ENCODE data around the gene STRAP.

STRAP gene, protein sequence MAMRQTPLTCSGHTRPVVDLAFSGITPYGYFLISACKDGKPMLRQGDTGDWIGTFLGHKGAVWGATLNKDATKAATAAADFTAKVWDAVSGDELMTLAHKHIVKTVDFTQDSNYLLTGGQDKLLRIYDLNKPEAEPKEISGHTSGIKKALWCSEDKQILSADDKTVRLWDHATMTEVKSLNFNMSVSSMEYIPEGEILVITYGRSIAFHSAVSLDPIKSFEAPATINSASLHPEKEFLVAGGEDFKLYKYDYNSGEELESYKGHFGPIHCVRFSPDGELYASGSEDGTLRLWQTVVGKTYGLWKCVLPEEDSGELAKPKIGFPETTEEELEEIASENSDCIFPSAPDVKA

DNA sequence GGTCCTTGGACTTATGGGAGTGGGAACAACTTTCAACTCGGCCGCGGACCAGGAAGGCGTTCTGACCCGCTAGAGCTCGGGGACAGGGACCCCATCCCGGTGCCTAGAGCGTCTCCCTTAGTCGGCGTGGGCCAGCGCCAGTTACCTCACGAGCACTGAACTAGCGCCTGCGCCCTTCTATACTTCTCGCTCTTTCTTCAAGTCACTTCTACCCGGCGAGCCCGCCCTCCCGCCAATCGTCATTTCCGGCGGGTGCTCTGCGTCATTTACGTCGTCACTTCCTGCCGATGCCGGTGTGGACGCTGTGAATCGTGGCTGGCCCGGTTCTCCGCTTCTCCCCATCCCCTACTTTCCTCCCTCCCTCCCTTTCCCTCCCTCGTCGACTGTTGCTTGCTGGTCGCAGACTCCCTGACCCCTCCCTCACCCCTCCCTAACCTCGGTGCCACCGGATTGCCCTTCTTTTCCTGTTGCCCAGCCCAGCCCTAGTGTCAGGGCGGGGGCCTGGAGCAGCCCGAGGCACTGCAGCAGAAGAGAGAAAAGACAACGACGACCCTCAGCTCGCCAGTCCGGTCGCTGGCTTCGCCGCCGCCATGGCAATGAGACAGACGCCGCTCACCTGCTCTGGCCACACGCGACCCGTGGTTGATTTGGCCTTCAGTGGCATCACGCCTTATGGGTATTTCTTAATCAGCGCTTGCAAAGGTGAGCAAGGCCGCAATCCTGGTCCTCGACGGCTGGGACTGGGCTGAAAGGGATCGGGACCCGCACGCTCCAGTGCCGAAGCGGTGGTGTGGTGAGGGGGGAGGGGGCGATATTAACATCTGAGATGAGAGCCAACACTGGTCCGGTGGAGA lies at the start of gene STRAP:
TSS of gene STRAP (plus strand) at position 270 of the 854 bp plus-strand sequence. CDS start at position 591, 321 bp downstream.
- DNase-seq: peak; percentile 66

DNA sequence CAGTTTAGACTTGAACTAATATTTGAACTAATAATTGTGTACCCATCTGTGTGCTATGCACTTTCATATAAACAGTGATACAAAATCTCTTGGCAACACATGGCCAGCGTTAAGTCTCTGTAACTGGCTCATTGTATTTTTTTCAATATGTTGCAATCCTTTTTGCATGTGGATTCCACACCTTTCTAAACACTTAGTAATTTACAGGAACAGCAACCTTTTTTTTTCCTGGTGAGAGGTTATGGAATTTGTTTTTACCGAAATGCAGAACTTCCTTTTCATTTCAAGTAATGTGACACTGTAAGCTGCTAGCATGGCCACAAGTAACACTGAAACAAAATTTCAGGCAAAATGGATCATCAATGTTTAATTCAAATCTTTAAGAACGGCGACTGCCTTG lies 47.6 kb upstream of the STRAP start:
- no peak for DNase-seq

DNA sequence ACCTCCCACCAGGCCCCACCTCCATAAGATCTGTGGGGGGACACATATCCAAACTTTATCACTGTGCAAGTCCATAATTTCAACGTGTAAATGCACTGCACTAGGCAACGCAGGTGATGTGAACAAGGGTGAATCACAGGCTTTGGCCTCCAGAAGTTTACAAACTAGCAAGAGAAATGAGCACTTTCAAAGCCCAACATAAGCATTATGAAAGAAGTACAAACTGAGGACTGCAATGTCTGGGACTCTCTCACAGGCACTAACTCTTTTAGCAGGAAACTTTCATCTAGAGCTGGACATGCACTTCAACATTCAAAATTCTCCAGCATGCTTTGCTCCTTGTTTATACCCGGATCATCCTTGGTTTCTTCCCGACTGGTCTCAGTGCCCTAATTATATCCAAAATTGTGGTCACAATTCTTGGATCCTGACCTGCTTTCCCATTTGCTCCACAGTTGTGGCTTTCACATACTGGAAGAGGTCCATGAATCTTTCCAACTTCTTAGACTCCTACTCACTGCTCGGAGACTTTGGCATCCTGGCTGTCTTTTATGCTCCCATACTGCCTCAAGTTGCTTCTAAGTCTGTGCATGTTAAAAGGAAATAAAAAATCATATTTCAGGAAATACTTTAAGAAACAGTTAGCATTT lies 44.9 kb upstream of the STRAP start:
- no peak for DNase-seq

DNA sequence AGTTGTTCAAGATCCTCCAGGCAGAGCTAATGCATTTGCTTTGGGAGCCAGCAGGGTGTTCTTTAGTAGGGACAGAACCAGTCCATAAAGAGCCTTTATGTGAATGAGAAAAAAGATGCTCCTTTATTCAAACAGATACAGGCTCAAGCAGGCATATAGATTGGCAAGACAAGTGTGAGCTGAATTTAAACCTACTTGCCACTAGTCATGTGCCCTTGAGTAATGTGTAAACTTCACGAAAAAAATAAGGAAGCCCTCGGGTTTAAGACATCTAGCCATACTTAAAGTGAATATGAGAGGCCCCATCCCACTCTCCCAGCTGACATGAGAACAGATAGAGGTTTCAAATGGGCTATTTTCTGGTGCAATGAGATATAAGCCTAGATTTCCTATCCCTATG lies 43.1 kb upstream of the STRAP start:
- DNase-seq: no peak

DNA sequence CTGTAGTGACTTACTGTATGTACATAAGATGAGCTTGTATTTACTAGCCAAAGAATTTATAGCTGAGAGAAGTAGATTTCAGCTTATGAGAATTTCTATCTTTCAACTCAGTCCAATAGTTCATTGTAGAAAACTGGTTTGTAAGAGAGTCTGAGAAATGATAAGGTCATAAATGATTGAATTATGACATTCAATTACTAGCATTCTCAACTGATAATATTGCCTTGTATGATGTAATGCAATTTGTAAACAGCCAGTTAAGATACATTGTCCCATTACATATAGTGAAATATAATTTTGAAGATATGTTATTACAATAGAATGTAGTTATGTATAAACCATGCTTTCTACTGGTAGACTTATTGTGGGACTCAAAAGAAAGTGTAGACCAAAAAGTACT lies 42.5 kb upstream of the STRAP start:
- DNase-seq: no peak

DNA sequence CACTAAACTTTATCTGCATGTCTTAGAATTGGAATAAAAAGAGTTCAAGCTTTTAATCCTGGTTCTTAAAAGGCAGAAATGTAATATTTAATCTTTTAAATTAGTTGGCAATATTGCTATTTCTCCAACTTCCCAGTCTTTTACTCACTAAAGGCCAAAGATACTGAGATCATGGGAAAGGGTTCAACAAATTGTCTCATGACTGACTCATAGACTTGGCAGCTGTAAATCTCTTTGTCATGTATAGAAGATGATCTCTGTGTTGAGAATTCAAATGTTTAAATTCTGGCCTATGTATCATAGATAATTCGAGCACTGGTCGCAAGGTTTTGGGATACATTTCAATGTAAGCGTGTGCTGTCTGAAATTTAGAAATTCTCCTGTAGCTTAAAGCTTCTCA lies 40.1 kb upstream of the STRAP start:
- no peak for DNase-seq

DNA sequence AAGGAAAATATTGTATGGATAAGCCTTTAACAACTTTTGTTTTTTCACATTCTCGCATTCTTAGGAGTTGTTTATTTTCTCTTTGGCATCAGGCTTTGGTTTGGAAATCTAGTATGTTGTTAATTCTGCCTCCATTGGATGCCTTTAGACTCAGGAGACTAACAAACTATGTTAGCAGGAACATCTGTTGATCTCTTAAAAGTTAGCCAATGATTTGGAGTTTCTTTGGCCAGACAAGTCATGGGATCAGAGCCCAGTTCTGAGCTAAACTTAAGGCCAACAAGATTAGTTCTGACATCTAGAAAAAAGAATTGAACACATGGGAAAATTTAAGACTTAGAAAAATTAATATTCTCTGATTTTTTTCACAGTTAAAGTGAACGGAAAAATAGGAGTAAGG lies 35.3 kb upstream of the STRAP start:
- no peak for DNase-seq

DNA sequence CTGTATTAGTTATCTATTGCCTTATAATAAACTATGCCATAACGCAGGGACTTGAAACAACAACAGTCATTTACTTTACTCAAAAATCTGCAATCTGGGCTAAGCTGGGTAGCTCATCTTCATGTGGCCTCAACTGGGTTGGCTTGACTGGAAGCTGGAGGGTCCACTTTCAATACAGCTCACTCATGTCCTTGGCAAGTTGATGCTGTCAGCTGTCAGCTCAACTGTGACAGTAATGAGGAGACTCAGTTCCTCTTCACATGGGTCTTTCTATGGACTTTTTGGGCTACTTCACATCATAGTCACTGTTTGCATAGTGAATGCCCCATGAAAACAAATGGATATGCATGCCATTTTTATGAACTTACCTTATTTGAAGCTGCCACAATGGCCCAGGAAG lies 33.6 kb upstream of the STRAP start:
- DNase-seq: no peak

DNA sequence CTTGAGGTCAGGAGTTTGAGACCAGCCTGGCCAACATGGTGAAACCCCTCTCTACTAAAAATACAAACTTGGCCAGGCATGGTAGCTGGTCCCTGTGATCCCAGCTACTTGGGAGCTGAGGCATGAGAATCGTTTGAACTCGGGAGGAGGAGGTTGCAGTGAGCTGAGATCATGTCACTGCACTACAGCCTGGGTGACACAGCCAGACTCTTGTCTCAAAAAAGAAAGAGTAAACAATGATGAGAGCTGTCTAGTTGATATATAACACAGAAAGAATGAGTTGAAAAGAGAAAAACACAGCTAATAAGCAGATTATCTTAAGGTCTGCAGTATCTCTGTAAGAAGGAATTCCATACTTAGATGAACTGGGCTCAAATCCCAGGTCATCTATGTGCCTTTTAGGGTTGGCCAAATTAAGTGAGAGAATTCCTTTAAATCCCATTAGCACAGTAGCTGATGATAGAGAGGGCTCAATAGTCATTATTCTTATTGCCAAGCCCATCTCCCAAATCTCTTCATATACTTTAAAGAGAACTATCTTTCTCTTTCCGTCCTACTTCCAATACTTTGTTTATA lies 31.1 kb upstream of the STRAP start:
- no peak for DNase-seq

DNA sequence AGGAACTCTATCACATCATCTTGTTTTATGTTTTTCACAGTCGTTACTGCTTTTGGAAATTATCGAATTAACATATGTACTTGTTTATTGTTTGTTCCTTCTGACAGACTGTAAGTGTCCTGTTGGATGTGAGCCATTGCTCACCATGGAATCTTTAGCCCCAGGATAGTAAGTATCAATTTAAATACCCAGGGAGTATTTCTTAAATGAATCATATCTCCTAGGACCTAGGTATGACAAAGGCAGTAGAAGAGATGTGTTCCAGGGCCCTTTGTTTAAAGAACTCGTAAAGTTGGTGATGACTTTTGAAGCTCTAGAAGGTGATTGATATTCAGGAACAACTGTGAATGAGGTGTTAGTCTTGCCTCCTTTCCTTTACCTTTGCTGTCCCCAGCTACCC lies 30.3 kb upstream of the STRAP start:
- no peak for DNase-seq

DNA sequence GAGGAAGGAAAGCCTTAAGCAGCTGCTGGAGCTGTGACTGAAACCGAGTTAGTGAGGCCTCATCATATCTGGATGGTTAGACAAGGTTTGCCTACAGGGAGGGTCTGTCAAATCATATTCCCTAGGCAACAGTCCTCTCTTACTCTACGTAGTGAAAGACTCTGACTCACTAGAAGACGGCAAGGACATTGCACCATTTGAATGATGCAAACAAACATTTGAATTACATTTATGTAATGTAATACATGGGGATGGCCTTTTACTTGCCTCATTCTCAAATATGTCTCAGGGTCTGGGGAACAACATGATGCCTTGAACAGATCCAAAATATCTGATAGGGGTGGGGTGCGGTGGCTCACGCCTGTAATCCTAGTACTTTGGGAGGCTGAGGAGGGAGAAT lies 29.8 kb upstream of the STRAP start:
- no peak for DNase-seq

DNA sequence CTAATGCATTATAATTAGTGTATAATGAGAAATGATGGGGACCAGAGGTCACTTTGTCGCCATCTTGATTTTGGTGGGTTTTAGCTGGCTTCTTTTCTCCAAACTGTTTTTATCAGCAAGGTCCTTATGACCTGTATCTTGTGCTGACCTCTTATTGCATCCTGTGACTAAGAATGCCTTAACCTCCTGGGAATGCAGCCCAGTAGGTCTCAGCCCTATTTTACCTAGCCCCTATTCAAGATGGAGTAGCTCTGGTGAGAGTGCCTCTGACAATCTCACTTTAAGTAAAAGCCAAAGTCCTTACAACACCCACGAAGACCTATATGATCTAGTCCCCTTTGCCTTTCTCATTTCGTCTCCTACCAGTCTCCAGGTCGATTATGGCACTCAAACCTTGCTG lies 28.3 kb upstream of the STRAP start:
- no peak for DNase-seq

DNA sequence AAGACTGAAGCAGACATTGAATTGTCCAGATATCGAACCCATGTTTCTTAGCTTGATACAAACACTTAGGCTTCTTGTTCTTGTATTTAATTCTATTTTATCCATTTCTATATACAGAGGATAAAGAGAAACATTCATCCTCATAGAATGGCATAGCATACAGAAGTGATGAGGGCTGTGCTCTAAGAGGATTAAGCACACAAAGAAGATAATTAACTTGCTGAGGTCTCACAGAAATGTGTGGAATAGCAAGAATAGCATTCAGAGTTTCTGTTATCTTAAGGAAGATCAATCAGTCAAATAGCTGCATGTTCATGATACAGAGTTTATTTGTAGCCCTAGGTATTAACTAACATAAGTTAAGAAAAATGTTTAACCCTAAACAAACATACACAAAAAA lies 27.3 kb upstream of the STRAP start:
- no peak for DNase-seq

DNA sequence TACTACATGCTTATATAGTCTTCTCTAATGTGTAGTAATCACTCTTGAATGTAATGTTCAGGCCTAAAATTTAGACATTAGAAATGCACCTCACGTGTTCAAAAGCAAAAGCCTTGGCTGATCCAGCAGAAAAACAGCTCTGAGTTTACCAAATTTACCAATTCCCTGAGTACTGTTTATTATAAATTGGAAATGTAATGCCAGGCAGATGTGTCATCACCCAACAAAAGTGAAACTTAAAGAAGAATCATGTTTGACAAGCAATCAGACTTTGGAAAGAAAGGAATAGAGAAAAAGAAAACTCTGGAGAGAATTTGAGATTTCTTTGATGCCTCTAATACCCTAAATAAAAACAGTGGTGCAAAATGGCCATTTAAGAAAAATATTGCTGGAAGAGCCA lies 26.5 kb upstream of the STRAP start:
- no peak for DNase-seq

DNA sequence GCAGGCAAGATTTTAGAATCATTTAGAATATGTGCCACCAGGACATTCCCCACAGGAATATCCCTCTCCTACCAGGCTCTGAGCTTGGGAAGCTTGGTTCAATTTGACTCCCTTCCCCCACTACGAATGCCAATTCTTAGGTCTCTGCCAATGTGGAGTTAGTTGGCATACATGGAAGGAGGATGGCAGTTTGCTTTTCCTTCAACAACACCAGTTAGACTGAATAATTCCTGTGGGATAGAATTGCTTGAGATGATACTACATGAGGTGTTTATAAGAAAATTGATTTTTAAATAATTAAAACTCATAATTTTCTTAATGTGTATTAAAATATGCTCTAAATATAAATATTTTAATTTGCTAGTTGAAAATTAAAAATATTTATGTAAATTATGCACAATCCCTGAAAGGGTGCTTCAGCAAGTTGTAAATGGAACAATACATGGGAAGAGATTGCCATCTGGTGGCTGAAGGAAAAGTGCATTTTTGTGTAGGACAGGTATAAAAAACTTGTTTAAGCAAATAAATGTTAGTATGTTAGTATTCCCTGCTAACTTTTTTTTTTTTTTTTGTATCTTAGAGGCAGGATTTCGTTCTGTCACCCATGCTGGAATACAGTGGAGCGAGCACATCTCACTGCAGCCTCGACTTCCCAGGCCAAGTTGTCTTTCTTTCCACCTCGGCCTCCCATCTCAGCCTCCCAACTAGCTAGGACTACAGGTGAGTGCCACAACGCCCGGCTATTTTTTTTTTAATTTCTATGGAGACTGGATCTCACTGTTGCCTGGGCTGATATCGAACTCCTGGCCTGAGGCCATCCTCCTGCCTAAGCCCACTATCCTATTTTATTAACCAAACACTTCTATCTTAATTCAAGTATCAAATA lies 25.8 kb upstream of the STRAP start:
- DNase-seq: no peak

DNA sequence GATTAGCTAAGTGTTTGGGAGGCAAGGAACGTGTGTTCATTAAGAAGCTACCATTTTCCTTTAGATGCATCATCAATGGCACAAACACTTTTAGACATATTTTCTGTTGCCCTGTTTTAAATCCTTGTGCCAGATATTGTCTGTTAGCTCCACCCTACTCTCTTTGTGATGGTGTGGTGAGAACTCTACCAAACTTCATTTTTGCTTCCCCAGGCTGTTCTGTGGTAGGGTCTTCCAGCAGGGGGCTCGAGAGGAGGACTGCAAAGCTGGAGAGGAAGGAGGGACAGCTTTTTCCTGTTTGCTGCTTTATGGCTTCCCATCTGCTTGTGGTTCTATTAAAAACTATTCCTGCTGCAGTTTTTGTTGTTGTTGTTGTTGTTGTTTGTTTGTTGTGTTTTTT lies 23.8 kb upstream of the STRAP start:
- no peak for DNase-seq

DNA sequence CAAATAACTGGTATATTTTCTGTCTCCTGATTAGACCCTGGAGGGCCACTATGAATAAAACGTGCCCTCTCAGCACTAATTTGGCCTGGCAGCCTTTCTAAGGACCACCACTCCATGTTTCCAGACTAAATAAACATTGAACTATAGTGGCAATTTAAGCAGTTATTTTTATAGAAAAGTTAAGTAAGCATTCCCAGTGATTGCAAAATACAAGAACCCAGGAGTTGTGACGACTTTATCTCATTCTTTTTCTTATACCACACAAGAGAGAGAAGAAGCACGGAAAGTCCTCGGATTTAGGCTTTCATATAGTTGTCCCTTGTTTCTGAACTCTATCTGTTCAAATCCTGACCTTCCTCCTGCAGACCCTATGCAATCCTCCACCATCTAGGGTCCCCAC lies 23.1 kb upstream of the STRAP start:
- no peak for DNase-seq

DNA sequence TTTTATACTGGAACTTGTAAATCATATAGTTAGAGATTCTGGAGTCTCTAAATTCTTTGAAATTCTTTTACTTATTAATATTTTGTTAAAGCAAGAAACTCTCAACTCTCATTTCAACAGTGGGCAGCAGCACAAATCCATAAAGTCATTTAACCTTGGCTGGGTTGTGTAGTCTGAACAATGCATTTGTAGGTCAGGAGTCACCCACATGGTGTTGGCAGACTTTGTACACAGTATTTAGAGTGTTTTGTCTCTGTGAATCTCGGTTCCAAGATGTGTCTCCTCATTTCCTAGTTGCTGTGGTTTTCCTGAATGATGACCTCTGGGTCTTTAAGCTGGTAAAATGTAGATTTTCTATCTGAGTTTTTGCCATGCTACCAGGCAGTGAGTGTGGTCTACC lies 20.8 kb upstream of the STRAP start:
- no peak for DNase-seq

DNA sequence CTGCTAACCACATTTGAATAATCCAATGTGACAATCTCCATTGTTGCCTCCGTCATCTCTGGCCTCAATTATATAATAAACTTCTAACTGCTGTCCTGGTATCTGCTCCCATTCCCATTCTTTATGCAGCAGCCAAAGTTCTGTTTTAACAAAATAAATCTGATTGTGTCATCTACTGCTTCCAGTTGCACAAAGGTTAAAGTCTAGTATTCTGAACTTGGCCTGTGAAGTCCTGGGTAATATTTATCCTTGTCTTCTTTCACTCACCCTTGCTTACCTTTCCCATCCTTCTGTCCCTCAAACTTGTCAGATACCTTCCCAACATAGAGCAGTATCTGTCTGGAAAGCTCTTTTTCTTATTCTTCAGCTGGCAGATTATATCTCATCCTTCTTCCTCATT lies 19.3 kb upstream of the STRAP start:
- no peak for DNase-seq

DNA sequence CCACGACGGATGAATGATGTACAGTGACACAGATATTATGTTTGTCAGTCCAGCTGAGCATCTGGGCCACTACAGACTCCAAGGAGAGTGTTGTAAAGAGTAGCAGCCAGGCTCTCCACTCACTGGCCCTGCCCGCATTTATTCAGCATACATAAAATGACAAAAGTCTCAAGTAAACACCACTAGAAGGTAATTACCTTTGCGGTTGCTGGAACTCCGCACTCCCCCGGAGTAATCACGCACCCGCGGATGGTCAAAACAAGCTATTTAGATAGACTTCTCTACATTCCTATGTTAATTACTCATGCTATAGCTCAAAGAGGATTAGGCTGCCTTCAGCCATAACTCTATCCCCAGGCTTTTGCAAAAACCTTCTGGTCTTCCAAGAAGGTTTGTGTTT lies 18.8 kb upstream of the STRAP start:
- no peak for DNase-seq

DNA sequence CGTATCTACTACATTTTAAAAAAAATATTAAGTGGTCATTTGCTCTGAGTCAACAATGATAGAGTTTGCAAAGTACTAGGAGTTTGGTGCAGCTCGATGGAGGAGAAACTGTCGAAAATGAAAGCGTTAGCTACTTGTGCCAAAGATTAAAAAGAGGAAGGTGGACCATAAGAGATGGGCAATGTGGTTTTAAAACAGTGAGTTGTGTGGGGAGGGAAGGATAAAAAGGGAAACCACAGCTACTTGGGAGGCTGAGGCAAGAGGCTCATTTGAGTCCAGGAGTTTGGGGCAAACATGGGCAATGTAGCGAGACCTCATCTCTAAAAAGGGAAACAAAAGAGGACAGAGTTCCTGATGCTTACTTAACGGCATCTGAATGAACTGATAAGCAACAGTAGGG lies 18.2 kb upstream of the STRAP start:
- peak; percentile 54 for DNase-seq

DNA sequence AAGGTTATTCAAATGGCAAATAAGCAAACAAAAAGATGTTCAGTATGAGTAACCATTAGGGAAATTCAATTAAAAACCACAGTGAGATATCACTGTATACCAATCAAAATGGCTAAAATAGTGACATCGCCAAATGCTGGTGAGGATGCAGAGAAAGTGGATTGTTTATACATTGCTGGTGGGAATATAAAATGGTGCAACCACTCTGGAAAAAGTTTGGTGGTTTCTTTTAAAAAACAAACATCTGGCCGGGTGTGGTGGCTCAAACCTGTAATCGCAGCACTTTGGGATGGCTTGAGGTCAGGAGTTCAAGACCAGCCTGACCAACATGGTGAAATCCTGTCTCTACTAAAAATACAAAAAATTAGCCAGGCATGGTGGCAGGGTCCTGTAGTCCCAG lies 14.0 kb upstream of the STRAP start:
- no peak for DNase-seq

DNA sequence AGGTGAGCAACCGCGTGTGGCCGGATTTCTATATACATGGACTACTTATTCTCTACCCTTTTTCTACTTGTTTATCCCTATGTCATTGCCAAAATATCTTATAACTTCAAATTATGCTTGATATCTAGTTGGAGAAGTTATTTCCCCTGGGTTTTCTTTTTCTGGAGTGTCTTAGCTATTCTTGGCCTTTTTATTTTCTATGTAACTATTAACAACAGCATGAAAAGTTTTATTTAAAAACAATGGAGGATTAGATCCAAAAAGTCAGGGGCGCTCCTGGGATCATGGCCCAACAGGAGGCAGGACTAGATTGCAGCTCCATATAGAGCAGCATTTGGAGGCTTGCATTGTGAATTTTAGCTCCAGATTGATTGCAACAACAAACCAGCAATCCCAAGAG lies 8.6 kb upstream of the STRAP start:
- no peak for DNase-seq
